Activated naive CD4-positive, alpha-beta T cell treated with anti-CD3 and anti-CD28 coated beads, Interleukin-2, amount 10 ng/mL, durations not matched to agents 5 hours and 36 hours (primary cell): ENCODE measurements around the gene OR2M3. TPM values are rescaled to one million over a fixed set of nuclear protein-coding genes. Genes with fewer than 3 reads are reported as not detected.

Experiments
- total RNA-seq, 2 experiments: library from RNA; stranded (reverse); gene quantifications; one replicate each; pipeline ENCODE4 v1.2.3, GENCODE V29; 2021

Gene OR2M3, protein sequence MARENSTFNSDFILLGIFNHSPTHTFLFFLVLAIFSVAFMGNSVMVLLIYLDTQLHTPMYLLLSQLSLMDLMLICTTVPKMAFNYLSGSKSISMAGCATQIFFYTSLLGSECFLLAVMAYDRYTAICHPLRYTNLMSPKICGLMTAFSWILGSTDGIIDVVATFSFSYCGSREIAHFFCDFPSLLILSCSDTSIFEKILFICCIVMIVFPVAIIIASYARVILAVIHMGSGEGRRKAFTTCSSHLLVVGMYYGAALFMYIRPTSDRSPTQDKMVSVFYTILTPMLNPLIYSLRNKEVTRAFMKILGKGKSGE
- not detected for total RNA-seq

GRCh38 chr1:248196965-248197364 is at the start of gene OR2M3:
TSS of gene OR2M3 (plus strand) at chr1:248197265. CDS start at chr1:248203068, 5,803 bp downstream.

GRCh38 chr1:248174521-248174920 is 22.5 kb upstream of the OR2M3 start, which contains the start of gene OR2M2:
TSS of gene OR2M2 (plus strand) at chr1:248174821. CDS start at chr1:248179986, 5,165 bp downstream.

GRCh38 chr1:248231117-248231516 is 34.1 kb downstream of the OR2M3 start, which contains the start of gene OR2M4:
TSS of gene OR2M4 (plus strand) at chr1:248231417. CDS start at chr1:248238929, 7,512 bp downstream.

Other genes starting within 250 kb of the OR2M3 start
- under 1 TPM in 1 of 2 experiments, not detected in 1; 0.30 TPM for gene OR2L8, start 248.4 kb upstream of the OR2M3 start, total RNA-seq
- not detected for gene OR2AK2, start 232.0 kb upstream of the OR2M3 start, total RNA-seq
- not detected for gene OR2L5, start 183.6 kb upstream of the OR2M3 start, total RNA-seq
- under 1 TPM; 0.05 to 0.08 TPM for gene OR2L2, start 167.2 kb upstream of the OR2M3 start, total RNA-seq
- not detected for gene OR2L3, start 150.4 kb upstream of the OR2M3 start, total RNA-seq
- gene OR2L13, start 102.1 kb upstream of the OR2M3 start, total RNA-seq: not detected
- gene OR2M5, start 52.1 kb upstream of the OR2M3 start, total RNA-seq: not detected
- not detected for gene OR2M2, start 22.4 kb upstream of the OR2M3 start, total RNA-seq
- gene OR2M4, start 34.2 kb downstream of the OR2M3 start, total RNA-seq: not detected
- gene OR2T33, start 80.7 kb downstream of the OR2M3 start, total RNA-seq: not detected
- not detected for gene OR2T12, start 106.2 kb downstream of the OR2M3 start, total RNA-seq
- not detected for gene OR2M7, start 127.3 kb downstream of the OR2M3 start, total RNA-seq
- gene OR14C36, start 151.5 kb downstream of the OR2M3 start, total RNA-seq: not detected
- gene OR2T4, start 164.4 kb downstream of the OR2M3 start, total RNA-seq: not detected
- gene OR2T6, start 178.5 kb downstream of the OR2M3 start, total RNA-seq: not detected
- not detected for gene OR2T1, start 205.8 kb downstream of the OR2M3 start, total RNA-seq
- not detected for gene OR2T2, start 248.4 kb downstream of the OR2M3 start, total RNA-seq